MCF 10A (cell line): ENCODE data around the gene MEX3A. TPM values are rescaled to one million over a fixed set of nuclear protein-coding genes. Genes with fewer than 3 reads are reported as not detected.

Source experiments
- BruUV-seq: library from RNA; stranded (reverse); fragments of 400-500 nt; replicated peaks from 2 replicates; lab custom pipeline; 2021; lab: Mats Ljungman, UMichigan
- CTCF ChIA-PET: fragments of 300-600 bp; sonication (Branson Sonifier 250); formaldehyde crosslinking; extraction: SDS; loops from one replicate; lab custom pipeline; 2021; ENCODE audit warnings: antibody characterized with exemption, inconsistent platforms; lab: Yijun Ruan, JAX
- POLR2A ChIA-PET: fragments of 300-600, 350-650 bp; sonication (Branson Sonifier 250); formaldehyde crosslinking; extraction: SDS; loops from one replicate; lab custom pipeline; 2020; ENCODE audit warnings: antibody characterized with exemption, inconsistent platforms; lab: Yijun Ruan, JAX
- DNase-seq: peaks from one replicate; pipeline ENCODE4 v3.0.0-alpha.2; 2018; ENCODE audit not compliant: unreplicated experiment
- H3K27ac Mint-ChIP-seq: one replicate; pipeline ENCODE4 v1.8.0; 2022; ENCODE audit warnings: mild to moderate bottlenecking, low read depth, mixed read lengths; ENCODE audit not compliant: unreplicated experiment
- H3K27me3 Mint-ChIP-seq: one replicate; pipeline ENCODE4 v1.8.0; 2022; ENCODE audit warnings: mixed read lengths; ENCODE audit not compliant: insufficient read depth, unreplicated experiment
- H3K36me3 Mint-ChIP-seq: one replicate; pipeline ENCODE4 v1.8.0; 2022; ENCODE audit warnings: mild to moderate bottlenecking, moderate library complexity, mixed read lengths; ENCODE audit not compliant: insufficient read depth, unreplicated experiment
- H3K4me1 Mint-ChIP-seq: one replicate; pipeline ENCODE4 v1.8.0; 2022; ENCODE audit warnings: mixed read lengths; ENCODE audit not compliant: insufficient read depth, unreplicated experiment
- H3K4me3 Mint-ChIP-seq: one replicate; pipeline ENCODE4 v1.8.0; 2022; ENCODE audit warnings: mild to moderate bottlenecking, moderate library complexity, mixed read lengths; ENCODE audit not compliant: unreplicated experiment
- H3K9me3 Mint-ChIP-seq: one replicate; pipeline ENCODE4 v1.8.0; 2022; ENCODE audit warnings: mixed read lengths; ENCODE audit not compliant: unreplicated experiment
- intact Hi-C: fragments of 100-400 bp; cut with micrococcal nuclease; formaldehyde crosslinking; loops from 2 replicates; pipeline ENCODE4 v1.14.1; 2022
- total RNA-seq: library from RNA; stranded (reverse); gene quantifications from 2 replicates; pipeline ENCODE4 v1.2.3, GENCODE V29; 2022
- TF ChIP-seq, protein P1 (sequence below): fragments of 200-600 bp; IDR thresholded peaks from one replicate; pipeline ENCODE4 v1.8.0; 2022; ENCODE audit warnings: antibody characterized with exemption, mild to moderate bottlenecking; ENCODE audit not compliant: unreplicated experiment

The MEX3A gene
- total RNA-seq, 1 experiment from 2014 or later: 0.91 TPM

DNA sequence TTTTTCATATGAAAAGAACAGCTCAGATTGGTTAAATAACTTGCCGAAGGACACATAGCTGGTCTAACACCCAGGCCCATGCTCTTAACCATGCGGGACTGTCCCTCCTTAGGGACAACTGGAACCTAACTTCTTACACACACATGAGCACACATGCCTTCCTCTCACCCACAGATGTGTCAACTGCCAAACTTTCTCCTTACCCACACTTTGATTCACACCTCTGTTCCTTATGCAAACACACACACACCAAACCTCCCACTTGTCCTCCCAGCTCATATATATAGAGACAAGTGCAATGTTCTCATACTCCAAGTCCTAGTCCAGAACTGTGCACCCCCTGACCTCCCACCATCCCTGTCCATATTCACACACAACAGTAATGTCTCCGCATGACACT lies 17.1 kb downstream of the MEX3A start:
- TF ChIP-seq, protein P1, sequence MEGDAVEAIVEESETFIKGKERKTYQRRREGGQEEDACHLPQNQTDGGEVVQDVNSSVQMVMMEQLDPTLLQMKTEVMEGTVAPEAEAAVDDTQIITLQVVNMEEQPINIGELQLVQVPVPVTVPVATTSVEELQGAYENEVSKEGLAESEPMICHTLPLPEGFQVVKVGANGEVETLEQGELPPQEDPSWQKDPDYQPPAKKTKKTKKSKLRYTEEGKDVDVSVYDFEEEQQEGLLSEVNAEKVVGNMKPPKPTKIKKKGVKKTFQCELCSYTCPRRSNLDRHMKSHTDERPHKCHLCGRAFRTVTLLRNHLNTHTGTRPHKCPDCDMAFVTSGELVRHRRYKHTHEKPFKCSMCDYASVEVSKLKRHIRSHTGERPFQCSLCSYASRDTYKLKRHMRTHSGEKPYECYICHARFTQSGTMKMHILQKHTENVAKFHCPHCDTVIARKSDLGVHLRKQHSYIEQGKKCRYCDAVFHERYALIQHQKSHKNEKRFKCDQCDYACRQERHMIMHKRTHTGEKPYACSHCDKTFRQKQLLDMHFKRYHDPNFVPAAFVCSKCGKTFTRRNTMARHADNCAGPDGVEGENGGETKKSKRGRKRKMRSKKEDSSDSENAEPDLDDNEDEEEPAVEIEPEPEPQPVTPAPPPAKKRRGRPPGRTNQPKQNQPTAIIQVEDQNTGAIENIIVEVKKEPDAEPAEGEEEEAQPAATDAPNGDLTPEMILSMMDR: no peak
- Mint-ChIP-seq H3K27me3 (no peaks in the 10 kb centered on the region), H3K36me3 (no peaks in the 10 kb centered on the region), H3K27ac (no peak overlapping the region), H3K9me3 (no peaks in the 10 kb centered on the region), H3K4me1 (peaks cover 19% of the 10 kb centered on the region), H3K4me3 (no peak overlapping the region)
- intact Hi-C loops: no loop called here
- BruUV-seq: no TSS peak
- ChIA-PET CTCF (interaction anchor here (0.5 to 3.5 kb wide), 22 partner anchors 9 to 1818 kb away, joined by 3 to 24 read pairs (median 4); partner anchors contain the start of genes MEX3A and SSR2), POLR2A (interaction anchor here (1.6 kb wide), 1 partner anchor 131 kb away, joined by 6 read pairs; the partner anchor contains the start of gene KHDC4)
- no peak for DNase-seq

DNA sequence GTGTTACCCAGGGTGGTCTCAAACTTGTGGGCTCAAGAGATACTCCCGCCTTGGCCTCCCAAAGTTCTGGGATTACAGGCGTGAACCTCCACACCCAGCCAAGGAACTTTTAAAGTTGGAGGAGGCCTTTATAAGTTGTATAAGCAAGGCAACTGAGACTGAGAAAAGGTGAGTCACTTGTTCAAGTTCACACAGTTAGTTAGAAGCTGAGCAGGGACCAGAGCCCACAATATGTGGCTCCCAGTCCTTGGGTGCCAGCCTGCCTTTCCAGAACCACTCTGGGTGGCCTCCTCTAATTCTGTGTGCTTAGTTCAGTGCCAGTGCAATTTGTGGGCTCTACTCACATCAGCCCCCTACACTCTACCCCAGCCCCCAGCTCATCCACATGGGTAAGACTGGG lies 17.6 kb downstream of the MEX3A start:
- Mint-ChIP-seq H3K4me1 (peaks cover 19% of the 10 kb centered on the region), H3K27me3 (no peaks in the 10 kb centered on the region), H3K4me3 (no peak overlapping the region), H3K36me3 (no peaks in the 10 kb centered on the region), H3K9me3 (no peaks in the 10 kb centered on the region), H3K27ac (no peak overlapping the region)
- POLR2A ChIA-PET: interaction anchor here (0.8 kb wide), 1 partner anchor 174 kb away, joined by 3 read pairs; no protein-coding TSS in a partner anchor
- CTCF ChIA-PET: interaction anchor here (0.5 to 3.5 kb wide), 13 partner anchors 10 to 1818 kb away, joined by 3 to 24 read pairs (median 4); partner anchors contain the start of gene SSR2
- BruUV-seq: no TSS peak
- intact Hi-C loops: no loop called here
- DNase-seq: no peak
- TF ChIP-seq, protein P1: no peak

DNA sequence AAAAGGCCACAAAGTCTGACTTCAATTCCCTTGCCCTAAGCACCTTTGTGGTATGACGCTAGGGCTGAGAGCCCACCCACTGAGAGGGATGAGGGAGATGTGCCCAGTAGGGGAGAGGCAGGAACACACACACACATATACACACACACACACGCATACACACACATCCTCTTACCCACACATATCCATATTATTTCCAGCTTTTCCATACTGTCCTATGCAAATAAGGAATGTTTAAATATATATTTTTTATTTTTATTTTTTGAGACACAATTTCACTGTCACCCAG lies 18.3 kb downstream of the MEX3A start:
- CTCF ChIA-PET: interaction anchor here (0.6 to 3.5 kb wide), 4 partner anchors 43 to 161 kb away, joined by 3 to 12 read pairs (median 6); partner anchors contain the start of gene SSR2
- BruUV-seq: no TSS peak
- DNase-seq: no peak
- TF ChIP-seq, protein P1: no peak
- H3K9me3 Mint-ChIP-seq: no peaks in the 10 kb centered on the region
- POLR2A ChIA-PET: interaction anchor here (0.8 to 0.9 kb wide), 2 partner anchors 14 to 174 kb away, joined by 3 read pairs; no protein-coding TSS in a partner anchor
- H3K4me3 Mint-ChIP-seq: no peak overlapping the region
- no peaks in the 10 kb centered on the region for H3K36me3 Mint-ChIP-seq
- peaks cover 19% of the 10 kb centered on the region for H3K4me1 Mint-ChIP-seq
- no peaks in the 10 kb centered on the region for H3K27me3 Mint-ChIP-seq
- H3K27ac Mint-ChIP-seq: no peak overlapping the region
- intact Hi-C loops: no loop called here

DNA sequence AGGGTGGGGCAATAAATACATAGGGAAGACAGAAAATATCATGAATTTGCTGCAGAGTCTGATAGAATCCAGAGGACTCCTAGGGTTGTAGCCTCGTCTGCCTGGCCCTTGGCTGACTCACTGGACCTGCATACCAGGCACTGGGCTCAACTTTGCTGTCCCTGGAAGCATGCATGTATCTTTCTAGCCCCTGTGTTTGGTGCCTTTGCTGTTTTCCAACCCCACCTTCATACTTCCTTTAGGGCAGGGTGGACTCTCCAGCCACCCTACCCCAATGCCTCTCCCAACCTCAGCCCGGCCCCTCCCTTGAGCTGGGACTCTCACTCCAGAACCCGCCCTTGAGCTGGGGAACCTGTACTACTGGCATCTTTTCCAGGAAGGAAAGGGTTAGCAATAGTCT lies 20.1 kb downstream of the MEX3A start:
- Mint-ChIP-seq H3K27ac (peak overlapping the region; percentile 20), H3K27me3 (no peaks in the 10 kb centered on the region), H3K9me3 (no peaks in the 10 kb centered on the region), H3K4me1 (peaks cover 19% of the 10 kb centered on the region), H3K36me3 (peaks cover 5% of the 10 kb centered on the region), H3K4me3 (no peak overlapping the region)
- ChIA-PET POLR2A (no interaction called here), CTCF (interaction anchor here (0.7 to 1.6 kb wide), 2 partner anchors 10 to 61 kb away, joined by 4 to 6 read pairs; no protein-coding TSS in a partner anchor)
- TF ChIP-seq, protein P1: no peak
- intact Hi-C loops: no loop called here
- DNase-seq: no peak
- BruUV-seq: no TSS peak
